ENCODE data around the gene RIC3. TPM values are rescaled to one million over a fixed set of nuclear protein-coding genes. Genes with fewer than 3 reads are reported as not detected.

Gene RIC3
- total and polyA plus RNA-seq, 2 of the 8 experiments (the other 6 are each of a cell fraction or from before 2014, with no cell fraction given), result 6.4 to 15.5 TPM

DNA sequence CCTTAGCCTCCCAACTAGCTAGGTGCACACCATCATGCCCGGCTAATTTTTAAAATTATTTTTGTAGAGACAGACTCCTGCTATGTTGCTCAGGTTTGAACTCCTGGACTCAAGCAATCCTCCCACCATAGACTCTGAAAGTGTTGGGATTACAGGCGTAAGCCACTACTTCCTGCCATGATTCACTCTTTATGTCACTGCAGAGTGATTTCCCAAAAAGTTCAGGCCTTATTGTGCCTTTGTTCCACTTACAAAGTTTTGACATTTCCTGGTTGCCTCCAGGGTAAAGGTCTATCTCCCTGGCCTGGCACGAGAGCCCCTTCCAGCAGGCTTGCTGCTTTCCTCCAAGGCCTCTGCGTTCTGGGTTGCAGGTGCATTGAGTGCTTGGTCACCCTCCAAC lies 44.6 kb upstream of the RIC3 start (continued):
- TF ChIP-seq HDAC2 (IDR thresholded peaks at IDR 0.05; ENCODE audit: borderline replicate concordance in 1 of 2, low read depth in 2 of 2, low read length in 2 of 2), result no peak
- TF ChIP-seq HDAC6 (IDR thresholded peaks at IDR 0.05; ENCODE audit: low read depth, low read length), result no peak
- no peak for TF ChIP-seq CHD7 (IDR thresholded peaks at IDR 0.05; ENCODE audit: insufficient replicate concordance, low read length)
- TF ChIP-seq ASH2L (IDR thresholded peaks at IDR 0.05; ENCODE audit: low read length), result no peak
- no peak for TF ChIP-seq POLR2A (IDR thresholded peaks at IDR 0.05; ENCODE audit: control extremely low read depth in 1 of 2, low read depth in 2 of 2, low read length in 2 of 2)
